ENCODE measurements around the gene LAMC1.

The LAMC1 gene

GRCh38 chr1:183191833-183192232 is 168.6 kb downstream of the LAMC1 start:
- peak; percentile 72 for DNase-seq (ENCODE audit: low read depth, low spot score)

- DNase-seq (ENCODE audit: low read depth, low spot score): no peak
Measured at GRCh38 chr1:183193963-183194525, 170.8 kb downstream of the LAMC1 start.

DNA sequence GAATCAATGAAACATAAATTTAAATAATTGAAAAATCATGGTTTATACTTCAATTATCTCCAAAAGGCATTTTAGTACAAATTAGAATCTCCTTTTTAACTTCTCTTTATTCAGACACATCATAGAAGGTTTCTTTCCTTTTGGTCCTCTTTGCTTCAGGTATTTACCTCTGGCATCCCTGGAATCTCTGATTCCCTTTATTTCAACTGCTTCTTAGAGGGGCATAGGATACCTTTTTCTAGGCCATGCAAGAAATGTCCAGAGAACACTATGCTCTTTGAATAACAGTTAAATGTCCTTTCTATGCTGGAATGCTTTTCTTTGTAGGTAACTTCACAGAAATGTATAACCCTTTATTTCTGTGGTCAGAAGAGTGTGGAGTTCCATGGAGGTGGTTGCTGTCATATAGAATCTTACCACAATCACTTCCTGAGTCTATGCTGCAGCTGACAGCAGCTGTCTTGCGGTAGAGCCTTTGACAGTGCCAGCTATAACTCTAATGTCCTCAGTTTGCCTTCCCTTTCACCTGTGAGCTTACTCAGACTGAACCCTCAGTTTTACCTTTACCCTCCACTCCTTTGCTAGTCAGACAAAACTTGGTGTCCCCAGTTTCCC is 171.4 kb downstream of the LAMC1 start:
- peak; percentile 12 for DNase-seq (ENCODE audit: low read depth, low spot score)

- DNase-seq (ENCODE audit: low read depth, low spot score): no peak
Measured at GRCh38 chr1:183195142-183195574, 171.9 kb downstream of the LAMC1 start.
